DOHH2 (cell line): ENCODE results near the gene DELE1.

Source experiments
- H3F3A ChIP-seq: fragments of 200-600 bp; sonication (generic), shearing (Covaris generic); 2 replicates; pipeline ENCODE4 v1.6.0; 2016; ENCODE audit warnings: antibody characterized with exemption, mild to moderate bottlenecking; ENCODE audit not compliant: control insufficient read depth, insufficient read depth
- H3K27ac ChIP-seq: fragments of 200-600 bp; sonication (generic); 2 replicates; pipeline ENCODE4 v1.5.1; 2014; ENCODE audit warnings: low read depth, mild to moderate bottlenecking, low read length, moderate library complexity
- H3K27me3 ChIP-seq: fragments of 200-600 bp; sonication (generic); 2 replicates; pipeline ENCODE4 v1.6.1; 2014; ENCODE audit warnings: mild to moderate bottlenecking, low read length, mixed read lengths; ENCODE audit not compliant: control insufficient read depth
- H3K36me3 ChIP-seq: fragments of 200-600 bp; sonication (generic); 2 replicates; pipeline ENCODE4 v1.6.1; 2014; ENCODE audit warnings: mild to moderate bottlenecking, low read length, moderate library complexity, mixed read lengths; ENCODE audit not compliant: control insufficient read depth
- H3K4me1 ChIP-seq: fragments of 200-600 bp; sonication (generic); 2 replicates; pipeline ENCODE4 v1.6.1; 2014; ENCODE audit warnings: mild to moderate bottlenecking, low read length, mixed read lengths; ENCODE audit not compliant: control insufficient read depth
- H3K4me2 ChIP-seq: fragments of 200-600 bp; sonication (generic); 2 replicates; pipeline ENCODE4 v1.6.0; 2014; ENCODE audit warnings: mild to moderate bottlenecking, low read length, moderate library complexity
- H3K4me3 ChIP-seq: fragments of 200-600 bp; sonication (generic); 2 replicates; pipeline ENCODE4 v1.5.1; 2014; ENCODE audit warnings: mild to moderate bottlenecking, low read length, mixed read lengths
- H3K79me2 ChIP-seq: fragments of 200-600 bp; sonication (generic); 2 replicates; pipeline ENCODE4 v1.6.1; 2014; ENCODE audit warnings: mild to moderate bottlenecking, low read length, mixed read lengths; ENCODE audit not compliant: control insufficient read depth
- H3K9me2 ChIP-seq: fragments of 200-600 bp; sonication (generic); replicated peaks from 2 replicates; pipeline ENCODE4 v1.6.1; 2014; ENCODE audit warnings: mild to moderate bottlenecking, low read length, mixed read lengths; ENCODE audit not compliant: control insufficient read depth
- H3K9me3 ChIP-seq: fragments of 200-600 bp; sonication (generic); 2 replicates; pipeline ENCODE4 v1.6.1; 2014; ENCODE audit warnings: antibody characterized with exemption, low read length, mixed read lengths; ENCODE audit not compliant: control insufficient read depth, insufficient read depth
- H4K20me1 ChIP-seq: fragments of 200-600 bp; sonication (generic); 2 replicates; pipeline ENCODE4 v1.6.0; 2014; ENCODE audit warnings: low read depth, mild to moderate bottlenecking, antibody characterized with exemption, low read length, moderate library complexity; ENCODE audit not compliant: control insufficient read depth, insufficient read depth
- CTCF ChIP-seq: fragments of 200-600 bp; sonication (generic); IDR thresholded peaks from one replicate; pipeline ENCODE4 v1.5.1; 2014; ENCODE audit warnings: antibody characterized with exemption, mild to moderate bottlenecking, low read depth, low read length; ENCODE audit not compliant: poor library complexity, severe bottlenecking
- EZH2phosphoT487 ChIP-seq: fragments of 200-600 bp; sonication (generic); IDR thresholded peaks from 2 replicates; pipeline ENCODE4 v1.6.1; 2017; ENCODE audit warnings: borderline replicate concordance, mild to moderate bottlenecking, antibody characterized with exemption, low read length, moderate library complexity, mixed read lengths

The DELE1 gene

GRCh38 chr5:141881886-141882285, 41.8 kb upstream of the DELE1 start:
- Histone ChIP-seq H3K36me3 (no peaks in the 10 kb centered on the region), H3K9me3 (no peaks in the 10 kb centered on the region), H3F3A (no peaks in the 10 kb centered on the region), H3K79me2 (no peaks in the 10 kb centered on the region), H3K4me2 (no peak overlapping the region), H3K27me3 (peaks cover 61% of the 10 kb centered on the region), H3K27ac (no peak overlapping the region), H3K4me1 (peaks cover 18% of the 10 kb centered on the region), H4K20me1 (no peaks in the 10 kb centered on the region), H3K4me3 (no peak overlapping the region), H3K9me2 (no peaks in the 10 kb centered on the region)
- TF ChIP-seq EZH2phosphoT487 (no peak), CTCF (no peak)

GRCh38 chr5:141882594-141883183, 41.0 kb upstream of the DELE1 start:
- H3K79me2 ChIP-seq, result no peaks in the 10 kb centered on the region
- H3K27me3 ChIP-seq, result peaks cover 53% of the 10 kb centered on the region
- H3K9me2 ChIP-seq, result no peaks in the 10 kb centered on the region
- H3K4me1 ChIP-seq, result peaks cover 18% of the 10 kb centered on the region
- H3K9me3 ChIP-seq, result no peaks in the 10 kb centered on the region
- H4K20me1 ChIP-seq, result no peaks in the 10 kb centered on the region
- H3K27ac ChIP-seq, result no peak overlapping the region
- no peak overlapping the region for H3K4me3 ChIP-seq
- no peak overlapping the region for H3K4me2 ChIP-seq
- TF ChIP-seq EZH2phosphoT487 (no peak), CTCF (no peak)
- H3F3A ChIP-seq, result no peaks in the 10 kb centered on the region
- H3K36me3 ChIP-seq, result no peaks in the 10 kb centered on the region

- TF ChIP-seq EZH2phosphoT487 (no peak), CTCF (no peak)
- H3F3A ChIP-seq, result no peaks in the 10 kb centered on the region
- H3K27ac ChIP-seq, result no peak overlapping the region
- no peaks in the 10 kb centered on the region for H3K9me2 ChIP-seq
- no peaks in the 10 kb centered on the region for H3K9me3 ChIP-seq
- no peak overlapping the region for H3K4me2 ChIP-seq
- H3K4me1 ChIP-seq, result peaks cover 18% of the 10 kb centered on the region
- H4K20me1 ChIP-seq, result no peaks in the 10 kb centered on the region
- peaks cover 49% of the 10 kb centered on the region for H3K27me3 ChIP-seq
- H3K4me3 ChIP-seq, result no peak overlapping the region
- no peaks in the 10 kb centered on the region for H3K79me2 ChIP-seq
- H3K36me3 ChIP-seq, result no peaks in the 10 kb centered on the region
These were observed 40.3 kb upstream of the DELE1 start for GRCh38 chr5:141883184-141883891.
